Activated B cell treated with CpG ODN at 0.5 μM for 24 hours (primary cell): Measurements from ENCODE around the gene CAST. TPM values are rescaled to one million over a fixed set of nuclear protein-coding genes. Genes with fewer than 3 reads are reported as not detected.

Experiments used
- ATAC-seq: fragments of 200-7000 bp; cut with Tn5 transposase; one replicate; pipeline ENCODE4 v1.10.0; 2021; ENCODE audit warnings: low read depth, mild to moderate bottlenecking, moderate library complexity
- CTCF ChIA-PET: fragments of 350-600 bp; sonication (Branson Sonifier 250); formaldehyde crosslinking; loops from one replicate; lab custom pipeline; 2021; ENCODE audit warnings: antibody characterized with exemption; lab: Charles Lee
- POLR2A ChIA-PET: fragments of 350-600 bp; sonication (Branson Sonifier 250); formaldehyde crosslinking; loops from one replicate; lab custom pipeline; 2021; ENCODE audit warnings: antibody characterized with exemption; lab: Charles Lee
- DNase-seq: peaks from one replicate; pipeline ENCODE4 v3.0.0; 2022
- H3K27ac Mint-ChIP-seq: one replicate; pipeline ENCODE4 v1.8.0; 2020; ENCODE audit warnings: mixed read lengths
- H3K27me3 Mint-ChIP-seq: one replicate; pipeline ENCODE4 v1.8.0; 2021; ENCODE audit warnings: mixed read lengths
- H3K36me3 Mint-ChIP-seq: one replicate; pipeline ENCODE4 v1.8.0; 2021; ENCODE audit warnings: low read depth, mixed read lengths
- H3K4me1 Mint-ChIP-seq: one replicate; pipeline ENCODE4 v1.8.0; 2021; ENCODE audit warnings: mixed read lengths
- H3K4me3 Mint-ChIP-seq: one replicate; pipeline ENCODE4 v1.8.0; 2020; ENCODE audit warnings: mild to moderate bottlenecking, mixed read lengths
- H3K9me3 Mint-ChIP-seq: one replicate; pipeline ENCODE4 v1.8.0; 2020; ENCODE audit warnings: mixed read lengths
- intact Hi-C: fragments of 100-400 bp; cut with micrococcal nuclease; formaldehyde crosslinking; loops from one replicate; pipeline ENCODE4 v1.15.1; 2024
- total RNA-seq: library from RNA; stranded (reverse); gene quantifications from 2 replicates; pipeline ENCODE4 v1.2.3, GENCODE V29; 2022
- TF ChIP-seq, protein P1 (sequence below): fragments of 200-600 bp; IDR thresholded peaks from one replicate; pipeline ENCODE4 v1.8.0; 2022; ENCODE audit warnings: antibody characterized with exemption, mild to moderate bottlenecking

Gene CAST
- total RNA-seq, 1 donor from 2014 or later, result 211 TPM

DNA sequence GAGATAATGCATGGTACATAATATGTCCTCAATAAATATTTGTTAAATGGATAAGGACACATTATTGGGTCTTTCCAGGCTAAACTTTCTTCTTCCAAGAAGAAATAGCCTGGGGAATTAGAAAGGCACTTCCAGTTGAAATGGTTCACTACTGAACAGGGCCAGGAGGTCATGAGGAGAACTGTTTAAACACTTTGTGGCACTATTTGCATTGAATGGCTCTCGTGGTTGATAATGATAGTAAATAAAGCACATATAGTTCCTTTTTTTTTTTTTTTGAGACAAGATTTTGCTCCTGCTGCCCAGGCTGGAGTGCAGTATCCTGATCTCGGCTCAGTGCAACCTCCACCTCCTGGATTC is 19.9 kb upstream of the CAST start:
- Mint-ChIP-seq H3K27me3 (peaks cover 4% of the 10 kb centered on the region), H3K4me3 (no peak overlapping the region), H3K4me1 (no peaks in the 10 kb centered on the region), H3K9me3 (no peaks in the 10 kb centered on the region), H3K36me3 (no peaks in the 10 kb centered on the region), H3K27ac (no peak overlapping the region)
- POLR2A ChIA-PET, result no interaction called here
- CTCF ChIA-PET, result no interaction called here
- no peak for ATAC-seq
- no peak for DNase-seq
- TF ChIP-seq, protein P1, sequence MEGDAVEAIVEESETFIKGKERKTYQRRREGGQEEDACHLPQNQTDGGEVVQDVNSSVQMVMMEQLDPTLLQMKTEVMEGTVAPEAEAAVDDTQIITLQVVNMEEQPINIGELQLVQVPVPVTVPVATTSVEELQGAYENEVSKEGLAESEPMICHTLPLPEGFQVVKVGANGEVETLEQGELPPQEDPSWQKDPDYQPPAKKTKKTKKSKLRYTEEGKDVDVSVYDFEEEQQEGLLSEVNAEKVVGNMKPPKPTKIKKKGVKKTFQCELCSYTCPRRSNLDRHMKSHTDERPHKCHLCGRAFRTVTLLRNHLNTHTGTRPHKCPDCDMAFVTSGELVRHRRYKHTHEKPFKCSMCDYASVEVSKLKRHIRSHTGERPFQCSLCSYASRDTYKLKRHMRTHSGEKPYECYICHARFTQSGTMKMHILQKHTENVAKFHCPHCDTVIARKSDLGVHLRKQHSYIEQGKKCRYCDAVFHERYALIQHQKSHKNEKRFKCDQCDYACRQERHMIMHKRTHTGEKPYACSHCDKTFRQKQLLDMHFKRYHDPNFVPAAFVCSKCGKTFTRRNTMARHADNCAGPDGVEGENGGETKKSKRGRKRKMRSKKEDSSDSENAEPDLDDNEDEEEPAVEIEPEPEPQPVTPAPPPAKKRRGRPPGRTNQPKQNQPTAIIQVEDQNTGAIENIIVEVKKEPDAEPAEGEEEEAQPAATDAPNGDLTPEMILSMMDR, result no peak
- intact Hi-C loops, result no loop called here

DNA sequence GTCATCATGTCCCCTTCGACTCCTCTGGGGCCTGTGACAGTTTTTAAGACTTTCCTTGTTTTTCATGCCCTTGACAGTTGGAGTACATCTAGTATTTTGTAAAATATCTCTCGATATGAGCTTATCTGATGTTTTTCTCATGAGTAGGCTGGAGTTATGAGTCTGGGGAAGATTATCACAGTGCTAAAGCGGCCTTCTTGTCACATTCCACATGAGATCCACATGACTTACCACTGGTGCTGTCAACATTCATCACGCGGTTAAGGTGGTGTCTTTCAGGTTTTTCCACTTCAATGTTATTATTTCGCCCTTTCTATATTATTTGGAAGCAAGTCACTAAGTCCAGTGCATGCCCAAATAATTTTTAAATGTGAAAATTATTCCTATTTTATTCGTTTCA is 17.1 kb upstream of the CAST start:
- H3K4me1 Mint-ChIP-seq, result peaks cover 3% of the 10 kb centered on the region
- H3K9me3 Mint-ChIP-seq, result no peaks in the 10 kb centered on the region
- H3K4me3 Mint-ChIP-seq, result no peak overlapping the region
- TF ChIP-seq, protein P1, result no peak
- peaks cover 3% of the 10 kb centered on the region for H3K27me3 Mint-ChIP-seq
- H3K27ac Mint-ChIP-seq, result no peak overlapping the region
- DNase-seq (no peak), ATAC-seq (no peak)
- H3K36me3 Mint-ChIP-seq, result no peaks in the 10 kb centered on the region
- ChIA-PET CTCF (no interaction called here), POLR2A (no interaction called here)
- intact Hi-C loops, result no loop called here

DNA sequence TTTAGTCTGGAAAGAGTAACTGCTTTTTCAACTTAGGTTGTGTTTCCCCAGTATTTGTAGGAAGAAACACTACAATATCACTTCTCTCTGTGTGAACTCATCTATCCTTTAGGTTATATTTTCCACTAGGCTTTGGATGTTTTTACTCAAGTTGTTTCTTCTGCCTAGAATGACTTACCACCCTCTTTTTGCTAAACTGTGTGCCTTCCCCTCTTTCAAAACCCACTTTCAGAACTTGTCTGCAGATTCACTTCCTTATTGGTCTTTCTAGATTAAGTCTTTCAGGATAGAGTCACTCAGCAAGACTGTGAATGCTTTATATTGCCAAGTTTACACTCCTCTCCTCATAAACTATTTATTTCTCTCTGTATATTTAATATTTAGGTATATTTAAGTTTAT is 14.2 kb upstream of the CAST start:
- ATAC-seq, result no peak
- ChIA-PET POLR2A (interaction anchor here (1.2 kb wide), 1 partner anchor 14 kb away, joined by 5 read pairs; the partner anchor contains the start of gene CAST), CTCF (no interaction called here)
- Mint-ChIP-seq H3K27ac (no peak overlapping the region), H3K36me3 (no peaks in the 10 kb centered on the region), H3K4me3 (no peak overlapping the region), H3K9me3 (no peaks in the 10 kb centered on the region), H3K27me3 (peaks cover 16% of the 10 kb centered on the region), H3K4me1 (peaks cover 3% of the 10 kb centered on the region)
- TF ChIP-seq, protein P1, result no peak
- DNase-seq, result no peak
- intact Hi-C loops, result no loop called here

DNA sequence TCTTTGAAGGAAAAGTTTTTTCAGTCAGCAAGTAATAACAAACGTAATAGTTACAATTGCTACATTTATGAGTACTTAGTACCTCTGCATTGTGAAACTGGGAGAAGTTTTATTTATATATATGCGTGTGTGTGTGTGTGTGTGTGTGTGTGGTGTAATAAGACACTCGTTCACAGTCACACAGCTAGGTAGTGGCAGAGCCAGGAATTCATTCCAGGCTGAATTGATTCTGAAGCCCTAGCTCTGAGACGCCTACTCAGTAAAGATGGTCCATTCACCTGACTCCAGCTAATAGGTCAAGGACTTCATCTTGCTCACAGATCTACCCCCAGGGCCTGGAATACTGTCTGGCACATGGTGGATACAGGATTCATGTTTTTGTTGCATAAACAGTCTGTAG is 13.6 kb upstream of the CAST start:
- ATAC-seq (no peak), DNase-seq (no peak)
- Mint-ChIP-seq H3K27me3 (peaks cover 16% of the 10 kb centered on the region), H3K36me3 (no peaks in the 10 kb centered on the region), H3K9me3 (no peaks in the 10 kb centered on the region), H3K27ac (no peak overlapping the region), H3K4me3 (no peak overlapping the region), H3K4me1 (peaks cover 3% of the 10 kb centered on the region)
- ChIA-PET POLR2A (interaction anchor here (1.2 kb wide), 1 partner anchor 13 kb away, joined by 5 read pairs; the partner anchor contains the start of gene CAST), CTCF (interaction anchor here (0.6 kb wide), 1 partner anchor 35 kb away, joined by 3 read pairs; no protein-coding TSS in a partner anchor)
- TF ChIP-seq, protein P1, result no peak
- intact Hi-C loops, result no loop called here

DNA sequence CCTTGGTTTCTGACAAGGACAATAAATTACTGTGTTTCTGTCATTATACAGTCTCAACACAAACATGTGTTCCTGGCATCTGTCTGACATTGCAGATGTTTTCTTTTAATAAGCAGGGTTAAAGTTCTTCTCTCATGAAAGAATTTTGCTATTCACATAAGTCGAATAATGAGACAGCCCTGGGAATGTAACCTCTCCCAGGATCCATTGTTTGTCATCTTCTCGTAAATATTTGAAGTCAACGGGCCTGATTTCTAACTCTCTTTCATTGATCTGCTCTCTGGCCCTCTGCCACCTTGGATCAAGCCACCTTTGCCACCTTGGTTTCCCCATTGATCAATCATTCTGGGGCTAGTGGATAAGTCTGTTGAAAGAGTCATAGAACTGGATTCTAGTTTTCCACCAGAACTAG is 12.9 kb upstream of the CAST start:
- H3K9me3 Mint-ChIP-seq, result no peaks in the 10 kb centered on the region
- H3K4me3 Mint-ChIP-seq, result no peak overlapping the region
- intact Hi-C loops, result no loop called here
- ChIA-PET CTCF (interaction anchor here (0.6 kb wide), 1 partner anchor 36 kb away, joined by 3 read pairs; no protein-coding TSS in a partner anchor), POLR2A (interaction anchor here (1.2 kb wide), 1 partner anchor 12 kb away, joined by 5 read pairs; the partner anchor contains the start of gene CAST)
- peaks cover 18% of the 10 kb centered on the region for H3K27me3 Mint-ChIP-seq
- ATAC-seq, result no peak
- no peak overlapping the region for H3K27ac Mint-ChIP-seq
- DNase-seq, result no peak
- H3K4me1 Mint-ChIP-seq, result peaks cover 3% of the 10 kb centered on the region
- TF ChIP-seq, protein P1, result no peak
- H3K36me3 Mint-ChIP-seq, result no peaks in the 10 kb centered on the region
